Measurements from ENCODE around the gene BCR.

- no peak for TF ChIP-seq CTCF (IDR thresholded peaks at IDR 0.05)
- no peak for TF ChIP-seq POLR2A (IDR thresholded peaks at IDR 0.05)
These were observed 63.8 kb downstream of the BCR start for GRCh38 chr22:23243859-23244689.
